A673 (cell line): Measurements from ENCODE around the gene TRPV4.

Experiments used
- CTCF ChIP-seq: fragments of 300-800, 200-600 bp; sonication (generic); conservative IDR thresholded peaks from 2 replicates; pipeline ENCODE4 v1.5.1; 2017; ENCODE audit warnings: low read depth, mild to moderate bottlenecking, antibody characterized with exemption, low read length, moderate library complexity, mixed read lengths
- EZH2 ChIP-seq: fragments of 200-600 bp; sonication (generic); IDR thresholded peaks from 2 replicates; pipeline ENCODE4 v1.6.1; 2017; ENCODE audit warnings: borderline replicate concordance, low read depth, mild to moderate bottlenecking, mixed read lengths, antibody characterized with exemption, low read length; ENCODE audit not compliant: poor library complexity, severe bottlenecking

GRCh38 chr12:109767456-109767855 is 65.7 kb downstream of the TRPV4 start:
- TF ChIP-seq CTCF (no peak), EZH2 (no peak)
